ENCODE results near the gene RET.
A peak's percentile ranks its signal among the peaks of the same experiment; 100 is the strongest.

The RET gene

GRCh38 chr10:43091846-43092245 is 15.0 kb downstream of the RET start:
- Histone ChIP-seq H3K4me3 (ENCODE audit: low read depth, low read length) (no peak overlapping the region), H3K4me1 (ENCODE audit: control insufficient read depth, insufficient read depth, low read length) (no peaks in the 10 kb centered on the region), H3K36me3 (ENCODE audit: control insufficient read depth in 2 of 2, insufficient read depth in 1 of 2, low read length in 2 of 2) (no peaks in the 10 kb centered on the region), H3K27ac (ENCODE audit: extremely low read depth, low read depth, low read length) (no peak overlapping the region), H3K9me3 (ENCODE audit: control insufficient read depth, insufficient read depth, low read depth, low read length) (no peaks in the 10 kb centered on the region)
- ChIA-PET POLR2A (interaction anchor here (0.7 kb wide), 1 partner anchor 28 kb away, joined by 5 read pairs; no protein-coding TSS in a partner anchor), CTCF (no interaction called here)
- TF ChIP-seq GLI4 (tag by site-specific recombination; IDR thresholded peaks at IDR 0.05), result no peak
- 0 out of 2 replicates have a peak, but pooled peaks have one; percentile 10 for TF ChIP-seq ZBTB6 (tag by site-specific recombination; IDR thresholded peaks at IDR 0.05)

- ChIA-PET POLR2A (no interaction called here), CTCF (interaction anchor here (0.9 to 1.1 kb wide), 2 partner anchors 14 to 100 kb away, joined by 4 read pairs; no protein-coding TSS in a partner anchor)
- Histone ChIP-seq H3K27ac (ENCODE audit: extremely low read depth, low read depth, low read length) (no peak overlapping the region), H3K4me3 (ENCODE audit: low read depth, low read length) (no peak overlapping the region), H3K4me1 (ENCODE audit: control insufficient read depth, insufficient read depth, low read length) (no peaks in the 10 kb centered on the region), H3K36me3 (ENCODE audit: control insufficient read depth in 2 of 2, insufficient read depth in 1 of 2, low read length in 2 of 2) (no peaks in the 10 kb centered on the region), H3K9me3 (ENCODE audit: control insufficient read depth, insufficient read depth, low read depth, low read length) (no peaks in the 10 kb centered on the region)
- TF ChIP-seq ZNF530 (tag by site-specific recombination; IDR thresholded peaks at IDR 0.05; ENCODE audit: low read depth), result no peak
- peak; percentile 90 for TF ChIP-seq REST (tag by site-specific recombination; IDR thresholded peaks at IDR 0.05)
- TF ChIP-seq WT1 (tag by site-specific recombination; IDR thresholded peaks at IDR 0.05), result no peak
- no peak for TF ChIP-seq ZNF280C (tag by site-specific recombination; IDR thresholded peaks at IDR 0.05)
- no peak for TF ChIP-seq ZBTB26 (tag by site-specific recombination; optimal IDR thresholded peaks at IDR 0.05)
These were observed 16.7 kb downstream of the RET start for GRCh38 chr10:43093423-43094076.

GRCh38 chr10:43094085-43094484 is 17.2 kb downstream of the RET start:
- H3K4me1 ChIP-seq (ENCODE audit: control insufficient read depth, insufficient read depth, low read length), result no peaks in the 10 kb centered on the region
- ChIA-PET POLR2A (no interaction called here), CTCF (interaction anchor here (0.9 to 1.1 kb wide), 3 partner anchors 99 to 229 kb away, joined by 4 to 5 read pairs (median 5); no protein-coding TSS in a partner anchor)
- H3K4me3 ChIP-seq (ENCODE audit: low read depth, low read length), result no peak overlapping the region
- H3K36me3 ChIP-seq (ENCODE audit: control insufficient read depth in 2 of 2, insufficient read depth in 1 of 2, low read length in 2 of 2), result no peaks in the 10 kb centered on the region
- H3K9me3 ChIP-seq (ENCODE audit: control insufficient read depth, insufficient read depth, low read depth, low read length), result no peaks in the 10 kb centered on the region
- TF ChIP-seq KLF16 (tag by site-specific recombination; IDR thresholded peaks at IDR 0.05) (no peak), ZIC2 (tag by site-specific recombination; IDR thresholded peaks at IDR 0.05) (peak; percentile 62)
- H3K27ac ChIP-seq (ENCODE audit: extremely low read depth, low read depth, low read length), result no peak overlapping the region

Data from HEK293 (cell line).